Neural progenitor cell (in vitro differentiated cells): Measurements from ENCODE around the gene GLYATL1. TPM values are rescaled to one million over a fixed set of nuclear protein-coding genes. Genes with fewer than 3 reads are reported as not detected.

ENCODE experiments used
- DNase-seq: peaks from one replicate; pipeline ENCODE4 v3.0.0-alpha.2; 2016; ENCODE audit warnings: low spot score
- H2AFZ ChIP-seq: fragments of 200-600 bp; sonication (generic); replicated peaks from 2 replicates; pipeline ENCODE4 v1.6.1; 2016; ENCODE audit warnings: antibody characterized with exemption
- H3F3A ChIP-seq: fragments of 200-600 bp; sonication (generic); 2 replicates; pipeline ENCODE4 v1.6.1; 2016; ENCODE audit warnings: antibody characterized with exemption, low read depth
- H3K27ac ChIP-seq: fragments of 200-600 bp; sonication (generic); 2 replicates; pipeline ENCODE4 v1.5.1; 2016; ENCODE audit warnings: mild to moderate bottlenecking
- H3K27me3 ChIP-seq: fragments of 200-600 bp; sonication (generic); 2 replicates; pipeline ENCODE4 v1.6.1; 2016; ENCODE audit warnings: mild to moderate bottlenecking, moderate library complexity
- H3K36me3 ChIP-seq: fragments of 200-600 bp; sonication (generic); 2 replicates; pipeline ENCODE4 v1.5.1; 2016
- H3K4me1 ChIP-seq: fragments of 200-600 bp; sonication (generic); 2 replicates; pipeline ENCODE4 v1.6.1; 2016; ENCODE audit warnings: mixed run types
- H3K4me2 ChIP-seq: fragments of 200-600 bp; sonication (generic); 2 replicates; pipeline ENCODE4 v1.6.1; 2016
- H3K4me3 ChIP-seq: fragments of 200-600 bp; sonication (generic); 2 replicates; pipeline ENCODE4 v1.5.1; 2016
- H3K79me2 ChIP-seq: fragments of 200-600 bp; sonication (generic); 2 replicates; pipeline ENCODE4 v1.6.1; 2016; ENCODE audit warnings: low read depth
- H3K9ac ChIP-seq: fragments of 200-600 bp; sonication (generic); 2 replicates; pipeline ENCODE4 v1.6.1; 2016
- H3K9me3 ChIP-seq: fragments of 200-600 bp; sonication (generic); 2 replicates; pipeline ENCODE4 v1.5.1; 2016; ENCODE audit warnings: low read depth
- H4K20me1 ChIP-seq: fragments of 200-600 bp; sonication (generic); 2 replicates; pipeline ENCODE4 v1.6.1; 2016; ENCODE audit warnings: low read depth
- H3K27ac Mint-ChIP-seq: 3 replicates; pipeline ENCODE4 v1.8.0; 2021; ENCODE audit warnings: mixed read lengths
- H3K27me3 Mint-ChIP-seq: 2 replicates; pipeline ENCODE4 v1.8.0; 2022; ENCODE audit warnings: low read depth, mild to moderate bottlenecking, inconsistent platforms, moderate library complexity, mixed read lengths; ENCODE audit not compliant: insufficient read depth
- H3K36me3 Mint-ChIP-seq: 3 replicates; pipeline ENCODE4 v1.8.0; 2021; ENCODE audit warnings: mixed read lengths
- H3K4me1 Mint-ChIP-seq: 3 replicates; pipeline ENCODE4 v1.8.0; 2021; ENCODE audit warnings: mixed read lengths
- H3K4me3 Mint-ChIP-seq: 3 replicates; pipeline ENCODE4 v1.8.0; 2021; ENCODE audit warnings: mild to moderate bottlenecking, moderate library complexity, mixed read lengths
- H3K9me3 Mint-ChIP-seq: 3 replicates; pipeline ENCODE4 v1.8.0; 2020; ENCODE audit warnings: mixed read lengths
- CTCF ChIP-seq: fragments of 200-600 bp; sonication (generic); IDR thresholded peaks from 2 replicates; pipeline ENCODE4 v1.5.1; 2017; ENCODE audit warnings: antibody characterized with exemption, mild to moderate bottlenecking
- EZH2 ChIP-seq: fragments of 200-600 bp; sonication (generic); IDR thresholded peaks from 2 replicates; pipeline ENCODE4 v1.6.1; 2017; ENCODE audit warnings: antibody characterized with exemption, mild to moderate bottlenecking, moderate library complexity
- EZH2phosphoT487 ChIP-seq: fragments of 200-600 bp; sonication (generic); IDR thresholded peaks from 2 replicates; pipeline ENCODE4 v1.6.1; 2017; ENCODE audit warnings: antibody characterized with exemption
- total RNA-seq: library from RNA; depleted of rRNA; stranded (reverse); fragments of >200 nt; gene quantifications from 2 replicates; pipeline ENCODE4 v1.2.3, GENCODE V29; 2015; ENCODE audit warnings: low replicate concordance

Gene GLYATL1
- total RNA-seq, 1 donor from 2014 or later = 9.1 TPM

DNA sequence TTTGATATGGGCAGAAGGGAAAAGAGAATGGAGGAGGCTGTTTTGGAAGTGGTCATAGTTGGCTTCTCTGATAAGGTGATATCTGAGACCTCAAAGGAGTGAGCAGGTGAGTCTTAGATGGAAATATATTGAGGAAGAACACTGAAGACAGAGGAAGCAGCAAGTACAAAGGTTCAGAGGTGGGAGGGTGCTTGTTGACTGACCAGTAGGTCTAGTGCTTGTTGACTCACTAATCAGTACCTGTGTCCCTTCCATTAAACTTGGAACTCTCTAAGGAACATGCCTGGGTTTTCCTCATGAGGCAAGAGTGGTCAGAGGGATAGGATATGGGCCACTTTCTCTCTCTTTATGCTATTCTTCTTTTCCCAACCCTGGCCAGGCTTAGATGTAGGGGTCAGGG, 25.6 kb upstream of the GLYATL1 start:
- no peaks in the 10 kb centered on the region for H3K4me1 Mint-ChIP-seq
- no peaks in the 10 kb centered on the region for H4K20me1 ChIP-seq
- no peaks in the 10 kb centered on the region for H3K36me3 ChIP-seq
- no peak overlapping the region for H3K4me2 ChIP-seq
- H3K36me3 Mint-ChIP-seq = no peaks in the 10 kb centered on the region
- H3K4me1 ChIP-seq = no peaks in the 10 kb centered on the region
- no peak overlapping the region for H3K27ac Mint-ChIP-seq
- no peak overlapping the region for H3K4me3 Mint-ChIP-seq
- H3K27me3 Mint-ChIP-seq = peaks cover 2% of the 10 kb centered on the region
- no peaks in the 10 kb centered on the region for H3K9me3 ChIP-seq
- H3K79me2 ChIP-seq = no peaks in the 10 kb centered on the region
- no peak overlapping the region for H2AFZ ChIP-seq
- H3K27ac ChIP-seq = no peak overlapping the region
- no peaks in the 10 kb centered on the region for H3F3A ChIP-seq
- no peak for DNase-seq
- H3K4me3 ChIP-seq = no peak overlapping the region
- no peak overlapping the region for H3K9ac ChIP-seq
- H3K27me3 ChIP-seq = peaks cover 20% of the 10 kb centered on the region
- peaks cover 16% of the 10 kb centered on the region for H3K9me3 Mint-ChIP-seq
- no peak for TF ChIP-seq EZH2phosphoT487
- no peak for TF ChIP-seq CTCF
- no peak for TF ChIP-seq EZH2

- Mint-ChIP-seq H3K36me3 (no peaks in the 10 kb centered on the region), H3K9me3 (peaks cover 16% of the 10 kb centered on the region), H3K27ac (no peak overlapping the region), H3K27me3 (peaks cover 2% of the 10 kb centered on the region), H3K4me3 (no peak overlapping the region), H3K4me1 (no peaks in the 10 kb centered on the region)
- Histone ChIP-seq H3K79me2 (no peaks in the 10 kb centered on the region), H3K36me3 (no peaks in the 10 kb centered on the region), H3K27ac (no peak overlapping the region), H3F3A (no peaks in the 10 kb centered on the region), H2AFZ (no peak overlapping the region), H3K4me3 (no peak overlapping the region), H3K27me3 (peaks cover 8% of the 10 kb centered on the region), H4K20me1 (no peaks in the 10 kb centered on the region), H3K4me1 (no peaks in the 10 kb centered on the region), H3K9ac (no peak overlapping the region), H3K4me2 (no peak overlapping the region), H3K9me3 (no peaks in the 10 kb centered on the region)
- no peak for DNase-seq
- TF ChIP-seq EZH2 (no peak), EZH2phosphoT487 (no peak), CTCF (no peak)
Measured at GRCh38 chr11:58914821-58915543, 24.3 kb upstream of the GLYATL1 start.

GRCh38 chr11:58916637-58917036, 22.7 kb upstream of the GLYATL1 start:
- Histone ChIP-seq H3K9me3 (no peaks in the 10 kb centered on the region), H3F3A (no peaks in the 10 kb centered on the region), H4K20me1 (no peaks in the 10 kb centered on the region), H3K79me2 (no peaks in the 10 kb centered on the region), H3K9ac (no peak overlapping the region), H3K27ac (no peak overlapping the region), H3K4me3 (no peak overlapping the region), H3K36me3 (no peaks in the 10 kb centered on the region), H3K4me1 (no peaks in the 10 kb centered on the region), H3K4me2 (no peak overlapping the region), H3K27me3 (peaks cover 4% of the 10 kb centered on the region), H2AFZ (no peak overlapping the region)
- DNase-seq = no peak
- H3K36me3 Mint-ChIP-seq = no peaks in the 10 kb centered on the region
- H3K27me3 Mint-ChIP-seq = peaks cover 2% of the 10 kb centered on the region
- no peak overlapping the region for H3K4me3 Mint-ChIP-seq
- TF ChIP-seq CTCF (no peak), EZH2phosphoT487 (no peak), EZH2 (no peak)
- H3K9me3 Mint-ChIP-seq = peaks cover 16% of the 10 kb centered on the region
- H3K27ac Mint-ChIP-seq = no peak overlapping the region
- no peaks in the 10 kb centered on the region for H3K4me1 Mint-ChIP-seq
